Measurements from ENCODE around the gene ELL. TPM values are rescaled to one million over a fixed set of nuclear protein-coding genes. Genes with fewer than 3 reads are reported as not detected.

ELL gene
- total RNA-seq, 4 donors from 2014 or later, result 21.8 to 30.8 (median 27.3) TPM

GRCh38 chr19:18457483-18458331, 64.2 kb downstream of the ELL start:
- DNase-seq (no peak), ATAC-seq (no peak)
- in situ Hi-C loops (cut with MboI; ENCODE audit: low sequenced_read_pairs in 4 of 4), result loop anchor here (10.0 to 25.0 kb wide), 5 partner anchors 105 to 387 kb away; partner anchors contain the start of genes UBA52 (in 3 of the 4), UPF1 (in 2 of the 4), CRTC1 (in 1 of the 4) and KXD1 (in 1 of the 4)
- Histone ChIP-seq H3K4me1 (peaks cover 57% of the 10 kb centered on the region in 2 donors), H3K36me3 (peaks cover 0 to 8% of the 10 kb centered on the region in 2 donors), H3K27ac (peak overlapping the region; percentile 89 to 96 (median 94)), H3K4me3 (no peak overlapping the region), H3K9me3 (no peaks in the 10 kb centered on the region), H3K27me3 (no peaks in the 10 kb centered on the region)
- intact Hi-C loops (cut with DNase I; ENCODE audit: low total_unique reads), result no loop called here
- TF ChIP-seq CTCF (IDR thresholded peaks at IDR 0.05 in 4 of 5, conservative IDR thresholded peaks at IDR 0.05 in 1 of 5), result no peak

- in situ Hi-C loops (cut with MboI; ENCODE audit: low sequenced_read_pairs in 4 of 4), result loop anchor here (10.0 to 25.0 kb wide), 5 partner anchors 105 to 388 kb away; partner anchors contain the start of genes UBA52 (in 3 of the 4), UPF1 (in 2 of the 4), CRTC1 (in 1 of the 4) and KXD1 (in 1 of the 4)
- H3K9me3 ChIP-seq, result no peaks in the 10 kb centered on the region
- H3K4me1 ChIP-seq, result peaks cover 52 to 56% of the 10 kb centered on the region in 2 donors
- intact Hi-C loops (cut with DNase I; ENCODE audit: low total_unique reads), result no loop called here
- no peak overlapping the region for H3K4me3 ChIP-seq
- peak overlapping the region; percentile 89 to 96 (median 94) for H3K27ac ChIP-seq
- TF ChIP-seq CTCF (IDR thresholded peaks at IDR 0.05 in 4 of 5, conservative IDR thresholded peaks at IDR 0.05 in 1 of 5) (no peak), POLR2A (IDR thresholded peaks at IDR 0.05) (no peak)
- H3K36me3 ChIP-seq, result peaks cover 0 to 8% of the 10 kb centered on the region in 2 donors
- DNase-seq (peak; percentile 67 to 89), ATAC-seq (peak in 1 of 2 donors; percentile 42)
- no peaks in the 10 kb centered on the region for H3K27me3 ChIP-seq
Measured at GRCh38 chr19:18456974-18457373, 64.9 kb downstream of the ELL start.

GRCh38 chr19:18456279-18456678, 65.6 kb downstream of the ELL start:
- in situ Hi-C loops (cut with MboI; ENCODE audit: low sequenced_read_pairs in 4 of 4) (loop anchor here (10.0 to 25.0 kb wide), 5 partner anchors 106 to 389 kb away; partner anchors contain the start of genes UBA52 (in 3 of the 4), UPF1 (in 2 of the 4), CRTC1 (in 1 of the 4) and KXD1 (in 1 of the 4)), intact Hi-C loops (cut with DNase I; ENCODE audit: low total_unique reads) (no loop called here)
- TF ChIP-seq POLR2A (IDR thresholded peaks at IDR 0.05) (no peak), CTCF (IDR thresholded peaks at IDR 0.05 in 4 of 5, conservative IDR thresholded peaks at IDR 0.05 in 1 of 5) (no peak)
- Histone ChIP-seq H3K36me3 (peaks cover 0 to 10% of the 10 kb centered on the region in 2 donors), H3K27ac (peak overlapping the region; percentile 89 to 96 (median 94)), H3K4me1 (peaks cover 52% of the 10 kb centered on the region in 2 donors), H3K27me3 (no peaks in the 10 kb centered on the region), H3K9me3 (no peaks in the 10 kb centered on the region), H3K4me3 (no peak overlapping the region)
- DNase-seq (no peak), ATAC-seq (no peak)

DNA sequence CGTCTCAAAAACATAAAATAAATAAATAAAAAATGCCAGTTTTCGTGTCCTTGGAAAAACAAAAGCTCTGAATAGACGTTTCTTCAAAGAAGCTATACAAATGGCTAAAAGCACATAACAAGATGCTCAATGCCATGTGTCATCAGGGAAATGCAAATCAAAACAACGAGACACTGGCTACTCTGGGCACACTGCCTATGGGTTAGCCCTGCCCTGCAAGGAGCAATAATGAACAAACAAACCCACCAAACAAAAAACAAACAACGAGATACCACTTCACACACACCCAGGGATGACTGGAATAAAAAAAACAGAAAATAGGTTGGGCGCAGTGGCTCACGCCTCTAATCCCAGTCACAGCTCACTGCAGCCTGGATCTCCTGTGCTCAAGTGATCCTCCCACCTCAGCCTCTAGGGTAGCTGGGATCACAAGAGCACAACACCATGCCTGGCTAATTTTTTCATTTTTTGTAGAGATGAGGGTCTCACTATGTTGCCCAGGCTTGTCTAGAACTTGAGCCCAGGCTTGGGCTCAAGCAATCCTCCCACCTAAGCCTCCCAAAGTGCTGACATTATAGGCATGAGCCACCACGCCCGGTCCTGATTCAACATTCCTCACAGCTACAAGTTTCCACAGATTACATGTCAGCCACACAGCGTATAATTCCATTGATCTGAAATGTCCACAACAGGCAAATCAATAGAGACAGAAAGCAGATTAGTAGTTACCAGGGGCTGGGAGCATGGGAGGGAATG, 68.4 kb downstream of the ELL start:
- in situ Hi-C loops (cut with MboI; ENCODE audit: low sequenced_read_pairs in 4 of 4) (loop anchor here (10.0 to 25.0 kb wide), 5 partner anchors 109 to 391 kb away; partner anchors contain the start of genes UBA52 (in 3 of the 4), UPF1 (in 2 of the 4), CRTC1 (in 1 of the 4) and KXD1 (in 1 of the 4)), intact Hi-C loops (cut with DNase I; ENCODE audit: low total_unique reads) (loop anchor here (5.0 kb wide), 1 partner anchor 394 kb away; no protein-coding TSS in a partner anchor)
- H3K4me1 ChIP-seq, result peaks cover 28 to 36% of the 10 kb centered on the region in 2 donors
- peak overlapping the region; percentile 11 to 94 (median 28) for H3K27ac ChIP-seq
- no peak for TF ChIP-seq CTCF (IDR thresholded peaks at IDR 0.05 in 4 of 5, conservative IDR thresholded peaks at IDR 0.05 in 1 of 5)
- no peak for TF ChIP-seq POLR2A (IDR thresholded peaks at IDR 0.05)
- DNase-seq (no peak), ATAC-seq (no peak)
- H3K4me3 ChIP-seq, result no peak overlapping the region
- peaks cover 0 to 31% of the 10 kb centered on the region in 2 donors for H3K36me3 ChIP-seq
- no peaks in the 10 kb centered on the region for H3K27me3 ChIP-seq
- H3K9me3 ChIP-seq, result no peaks in the 10 kb centered on the region
